AG08396 (cell line): ENCODE results near the gene TBXAS1.

Experiments used
- DNase-seq: peaks from one replicate; pipeline ENCODE4 v3.0.0; 2012; ENCODE audit warnings: low spot score, mixed read lengths

The TBXAS1 gene

DNA sequence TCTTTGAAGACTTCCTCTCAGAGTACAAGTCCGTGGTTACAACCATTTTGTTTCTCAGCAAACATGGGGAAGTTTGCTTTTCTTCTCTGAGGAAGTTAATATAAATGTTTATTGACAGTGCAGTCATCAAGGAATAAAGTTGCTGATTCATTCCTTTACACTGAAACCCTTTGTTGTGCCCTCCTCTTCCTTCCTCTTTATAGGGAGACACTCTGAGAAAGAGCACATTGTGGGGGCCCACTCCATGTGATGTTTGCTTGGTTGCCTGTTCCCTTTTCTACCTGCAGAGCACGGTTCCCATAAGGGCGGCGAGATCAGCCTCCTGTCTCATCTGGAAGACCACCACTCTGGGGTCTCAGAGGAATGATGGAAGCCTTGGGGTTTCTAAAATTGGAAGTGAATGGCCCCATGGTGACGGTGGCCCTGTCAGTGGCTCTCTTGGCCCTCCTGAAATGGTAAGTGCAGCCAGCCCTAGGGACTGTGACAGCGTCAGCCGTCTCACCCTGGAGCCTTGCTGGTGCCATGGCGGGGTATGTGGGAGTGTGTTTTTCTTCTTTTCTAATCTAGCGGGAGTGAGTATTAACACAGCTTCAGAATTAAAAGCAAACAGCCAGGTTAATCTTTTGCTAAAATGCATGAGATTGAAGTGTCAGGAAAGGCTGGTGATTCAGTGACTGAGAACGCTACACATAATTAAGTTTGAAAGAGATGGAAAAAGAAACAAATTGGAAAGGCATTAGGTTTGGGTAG is at the start of gene TBXAS1:
TBXAS1 (plus strand) TSS at position 240 of the 750 bp plus-strand sequence; CDS start at position 367, 127 bp downstream.
- DNase-seq = no peak

- no peak for DNase-seq
These were observed 46.1 kb upstream of the TBXAS1 start for GRCh38 chr7:139782932-139783331.

GRCh38 chr7:139783647-139784385 is 45.2 kb upstream of the TBXAS1 start:
- DNase-seq = no peak

- DNase-seq = no peak
These were observed 44.4 kb upstream of the TBXAS1 start for GRCh38 chr7:139784648-139785047.

GRCh38 chr7:139791316-139791715 is 37.7 kb upstream of the TBXAS1 start:
- DNase-seq = no peak

DNA sequence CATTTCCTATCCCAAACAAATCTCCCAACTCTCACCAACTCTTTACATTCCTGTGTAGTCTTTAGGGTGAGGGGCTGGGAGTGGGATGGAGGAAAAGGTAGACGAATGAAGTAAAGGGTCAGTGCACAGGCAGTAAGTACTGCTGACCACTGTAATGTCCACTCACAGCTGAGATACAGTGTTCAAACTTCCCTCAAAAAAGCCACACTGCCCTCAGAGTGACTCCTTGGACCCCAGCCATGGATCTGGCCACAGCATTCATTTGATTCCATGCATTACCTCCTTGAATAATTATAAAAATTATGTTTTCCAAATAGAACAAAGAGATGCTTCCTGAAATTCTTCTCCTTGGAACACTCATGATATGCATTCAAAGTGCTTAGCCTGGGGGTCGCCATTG is 31.5 kb upstream of the TBXAS1 start:
- peak; percentile 34 for DNase-seq

- no peak for DNase-seq
These were observed 30.8 kb upstream of the TBXAS1 start for GRCh38 chr7:139798221-139798620.

GRCh38 chr7:139798892-139799291 is 30.2 kb upstream of the TBXAS1 start:
- no peak for DNase-seq

- no peak for DNase-seq
These were observed 29.5 kb upstream of the TBXAS1 start for GRCh38 chr7:139799586-139799985.

DNA sequence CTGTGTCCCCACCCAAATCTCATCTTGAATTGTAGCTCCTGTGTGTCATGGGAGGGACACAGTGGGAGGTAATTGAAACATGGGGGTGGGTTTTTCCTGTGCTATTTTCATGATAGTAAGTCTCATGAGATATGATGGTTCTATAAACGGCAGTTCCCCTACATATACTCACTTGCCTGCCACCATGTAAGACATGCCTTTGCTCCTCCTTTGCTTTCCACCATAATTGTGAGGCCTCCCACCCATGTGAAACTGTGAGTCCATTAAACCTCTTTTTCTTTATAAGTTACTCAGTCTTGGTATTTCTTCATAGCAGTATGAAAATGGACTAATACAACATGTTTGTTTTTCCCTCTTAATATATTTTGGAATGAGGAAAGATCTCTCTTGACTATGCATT is 24.5 kb upstream of the TBXAS1 start:
- DNase-seq = no peak

DNA sequence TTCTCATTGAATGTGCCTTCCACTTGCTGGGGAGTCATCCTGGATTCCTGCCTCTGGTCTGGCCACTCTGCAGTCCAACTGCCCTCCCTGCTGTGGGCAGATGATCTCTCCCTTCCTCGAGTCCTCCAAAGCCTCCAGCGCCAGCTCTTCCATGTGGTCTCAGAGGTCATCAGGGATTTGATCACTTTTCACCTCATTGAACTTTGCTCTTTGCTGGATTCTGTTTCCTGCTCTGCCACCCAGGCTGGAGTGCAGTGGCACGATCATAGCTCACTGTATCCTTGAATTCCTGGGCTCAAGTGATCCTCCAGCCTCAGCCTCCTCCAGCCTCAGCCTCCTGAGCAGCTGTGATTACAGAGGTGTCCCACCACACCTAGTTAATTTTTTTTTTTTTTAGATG is 22.1 kb upstream of the TBXAS1 start:
- DNase-seq = no peak

DNA sequence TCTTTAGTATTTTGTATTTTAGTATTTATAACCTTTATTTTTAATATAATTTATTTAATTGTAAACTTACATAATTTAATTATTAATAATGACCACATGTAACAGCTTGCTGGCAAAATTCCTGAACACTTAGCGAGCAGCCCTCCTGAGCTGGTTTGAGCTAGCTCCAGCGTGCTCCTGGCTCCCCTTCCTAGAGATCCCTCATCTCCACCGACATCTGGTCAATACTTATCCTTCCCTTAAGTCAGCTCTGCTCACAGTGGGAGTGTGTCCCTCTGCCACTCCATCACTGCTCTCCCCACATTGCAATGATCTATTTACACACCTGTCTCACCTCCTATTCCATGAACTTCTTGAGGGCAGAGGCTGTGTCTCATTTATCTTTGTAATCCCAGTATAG is 20.6 kb upstream of the TBXAS1 start:
- no peak for DNase-seq

DNA sequence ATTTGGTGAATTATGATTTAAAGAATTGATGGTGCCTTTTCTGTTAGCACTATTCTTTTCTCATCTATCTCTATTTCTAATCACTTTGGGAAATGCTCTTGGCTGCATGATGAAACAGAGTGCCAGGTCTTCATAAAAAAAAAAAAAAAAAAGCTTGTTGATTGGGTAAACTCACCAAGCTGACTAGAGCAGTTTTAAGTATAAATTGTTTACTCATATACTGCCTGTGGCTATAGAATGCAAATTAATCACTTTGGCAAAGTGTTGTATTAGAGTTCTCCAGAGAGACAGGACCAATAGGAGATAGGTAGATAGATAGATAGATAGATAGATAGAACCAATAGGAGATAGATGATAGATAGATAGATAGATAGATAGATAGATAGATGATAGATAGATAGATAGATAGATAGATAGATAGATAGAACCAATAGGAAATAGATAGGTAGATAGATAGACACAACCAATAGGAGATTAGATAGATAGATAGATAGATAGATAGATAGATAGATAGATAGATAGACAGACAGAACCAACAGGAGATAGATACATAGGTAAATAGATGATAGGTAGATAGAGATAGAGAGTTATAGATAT is 20.1 kb upstream of the TBXAS1 start:
- DNase-seq = no peak

DNA sequence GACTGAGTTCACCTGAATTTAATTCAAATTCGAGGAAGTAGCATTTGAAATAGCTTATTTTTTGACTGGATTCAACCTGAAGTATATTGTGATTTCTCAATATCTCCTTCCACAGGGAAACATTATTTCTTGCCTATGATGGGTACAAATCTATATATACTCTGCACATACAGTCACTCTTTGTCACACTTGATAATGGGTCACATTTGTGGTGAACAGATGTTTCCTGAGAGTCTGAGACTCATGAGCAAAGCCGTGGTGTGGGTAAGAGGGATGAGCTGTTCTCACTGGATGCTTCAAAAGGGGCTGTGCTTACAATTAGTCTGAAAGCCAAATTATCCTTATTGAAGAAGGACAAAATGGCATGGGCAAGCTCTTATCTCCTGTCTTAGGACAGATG is 18.0 kb upstream of the TBXAS1 start:
- no peak for DNase-seq

DNA sequence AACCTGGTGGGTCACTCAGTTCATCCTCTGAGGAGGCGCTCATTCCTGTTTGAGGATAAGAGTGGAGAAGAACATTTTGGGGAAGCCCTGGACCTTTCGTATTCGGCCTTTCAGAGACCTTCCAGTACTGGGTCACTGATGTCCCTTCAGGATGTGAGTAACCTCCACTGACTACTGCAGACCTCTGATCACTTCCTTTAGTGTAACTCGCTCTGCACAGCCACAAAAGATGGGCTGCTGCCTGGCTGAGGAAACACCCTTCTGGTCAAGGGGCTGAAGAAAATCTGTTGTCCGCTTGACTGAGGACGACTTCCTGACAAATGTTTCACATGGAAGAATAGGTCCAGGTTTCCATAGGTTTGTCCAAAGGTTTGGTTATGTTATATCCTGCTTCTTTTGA is 15.9 kb upstream of the TBXAS1 start:
- DNase-seq = no peak

DNA sequence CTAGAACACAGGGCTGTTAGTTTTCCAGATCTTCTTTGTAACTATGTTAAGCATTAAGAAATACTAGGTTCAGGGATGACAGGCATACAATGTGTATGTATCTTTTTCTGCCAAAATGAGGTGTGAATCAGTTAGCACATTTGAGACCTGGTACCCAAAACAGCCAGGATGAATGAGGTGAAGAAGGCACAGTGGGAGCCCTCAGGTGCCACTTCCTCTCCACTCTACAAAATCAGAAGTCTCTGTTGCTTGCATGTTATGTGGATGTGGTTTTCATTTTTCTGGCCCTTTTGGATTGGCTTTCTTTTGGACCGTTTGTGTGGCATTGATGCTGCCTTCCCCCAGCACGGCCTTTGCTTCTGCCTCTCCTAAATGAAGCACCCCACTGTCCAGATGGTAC is 15.4 kb upstream of the TBXAS1 start:
- DNase-seq = no peak

- no peak for DNase-seq
These were observed 11.8 kb upstream of the TBXAS1 start for GRCh38 chr7:139817249-139817648.

GRCh38 chr7:139820089-139820488 is 9.0 kb upstream of the TBXAS1 start:
- no peak for DNase-seq

DNA sequence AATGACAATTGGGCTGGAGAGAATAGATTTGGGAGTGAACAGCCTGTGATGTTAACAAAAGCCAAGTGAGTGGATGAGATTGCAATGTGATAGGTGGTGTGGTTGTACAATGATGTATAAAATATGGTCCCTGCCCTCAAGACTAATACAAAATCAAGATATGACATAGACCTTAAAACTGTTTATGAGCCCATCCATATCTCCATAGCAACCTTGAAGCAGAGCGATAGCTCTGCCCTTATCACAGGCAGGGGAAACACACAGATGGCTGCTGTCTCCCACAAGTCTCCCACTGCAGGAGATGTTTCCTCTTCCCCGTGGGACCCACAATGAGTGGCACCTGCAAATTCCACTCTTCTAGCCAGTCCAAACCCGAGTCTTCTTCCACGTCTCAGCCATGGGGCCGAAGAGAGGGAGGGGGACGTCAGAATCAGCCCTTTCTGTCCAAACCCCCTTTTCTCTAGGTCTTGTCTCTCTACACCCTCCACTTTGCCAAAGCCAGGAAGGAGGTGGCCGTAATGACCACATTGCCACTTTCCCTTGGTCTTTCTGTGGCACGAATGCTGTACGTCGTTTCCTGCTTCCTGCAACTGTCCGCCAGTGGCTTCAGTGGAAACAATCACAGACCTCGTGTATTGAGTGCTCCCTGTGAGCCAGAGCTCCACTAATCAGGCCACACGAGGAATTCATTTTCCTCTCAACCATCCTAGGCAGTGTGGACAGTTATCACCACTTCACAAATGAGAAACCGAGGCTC is 7.5 kb upstream of the TBXAS1 start:
- no peak for DNase-seq

DNA sequence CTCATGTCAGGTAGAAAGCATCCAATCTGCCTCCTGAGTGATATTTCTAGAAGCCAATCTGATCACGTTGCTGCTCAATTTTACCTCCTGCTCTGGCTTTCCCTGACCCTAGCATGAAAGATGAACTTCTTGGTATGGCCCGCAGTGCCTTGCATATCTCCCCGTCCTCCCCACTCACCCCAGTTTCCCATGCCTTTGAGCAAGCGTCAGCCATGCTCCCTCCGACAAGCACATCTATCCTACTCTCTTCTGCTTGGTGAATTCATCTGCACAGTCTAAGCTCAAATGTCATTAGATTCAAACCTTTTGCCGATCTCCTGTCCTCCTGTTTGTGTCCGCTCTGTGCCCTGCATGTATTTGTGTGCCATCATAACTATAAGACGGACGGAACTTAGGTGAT is 6.2 kb upstream of the TBXAS1 start:
- no peak for DNase-seq

- DNase-seq = peak; percentile 74
These were observed 5.0 kb upstream of the TBXAS1 start for GRCh38 chr7:139823959-139824521.

GRCh38 chr7:139825666-139826290 is 3.3 kb upstream of the TBXAS1 start:
- DNase-seq = peak; percentile 60
